ENCODE data around the gene PPP1R18.
"Not testable (repeated sequence)": the region's sequence is repeated elsewhere in the genome, so short reads cannot be mapped to it uniquely, and the experiment has no call there.

Gene PPP1R18

DNA sequence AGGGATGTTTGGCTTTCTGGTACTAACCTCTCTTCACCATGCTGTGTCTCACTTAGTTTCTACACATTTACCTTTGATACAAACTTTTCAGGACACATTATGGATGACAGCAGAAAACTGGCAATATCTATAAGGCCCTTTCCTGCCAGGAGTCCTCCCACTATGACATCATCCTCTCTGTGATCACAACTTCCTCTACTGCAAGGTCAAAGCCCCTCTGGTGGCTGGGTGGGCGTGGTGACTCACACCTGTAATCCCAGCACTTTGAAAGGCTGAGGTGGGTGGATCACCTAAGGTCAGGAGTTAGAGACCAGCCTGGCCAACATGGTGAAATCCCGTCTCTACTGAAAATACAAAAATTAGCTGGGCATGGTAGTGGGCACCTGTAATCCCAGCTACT lies 20.1 kb downstream of the PPP1R18 start:
- not testable (repeated sequence) for DNase-seq (ENCODE audit: low spot score)

DNA sequence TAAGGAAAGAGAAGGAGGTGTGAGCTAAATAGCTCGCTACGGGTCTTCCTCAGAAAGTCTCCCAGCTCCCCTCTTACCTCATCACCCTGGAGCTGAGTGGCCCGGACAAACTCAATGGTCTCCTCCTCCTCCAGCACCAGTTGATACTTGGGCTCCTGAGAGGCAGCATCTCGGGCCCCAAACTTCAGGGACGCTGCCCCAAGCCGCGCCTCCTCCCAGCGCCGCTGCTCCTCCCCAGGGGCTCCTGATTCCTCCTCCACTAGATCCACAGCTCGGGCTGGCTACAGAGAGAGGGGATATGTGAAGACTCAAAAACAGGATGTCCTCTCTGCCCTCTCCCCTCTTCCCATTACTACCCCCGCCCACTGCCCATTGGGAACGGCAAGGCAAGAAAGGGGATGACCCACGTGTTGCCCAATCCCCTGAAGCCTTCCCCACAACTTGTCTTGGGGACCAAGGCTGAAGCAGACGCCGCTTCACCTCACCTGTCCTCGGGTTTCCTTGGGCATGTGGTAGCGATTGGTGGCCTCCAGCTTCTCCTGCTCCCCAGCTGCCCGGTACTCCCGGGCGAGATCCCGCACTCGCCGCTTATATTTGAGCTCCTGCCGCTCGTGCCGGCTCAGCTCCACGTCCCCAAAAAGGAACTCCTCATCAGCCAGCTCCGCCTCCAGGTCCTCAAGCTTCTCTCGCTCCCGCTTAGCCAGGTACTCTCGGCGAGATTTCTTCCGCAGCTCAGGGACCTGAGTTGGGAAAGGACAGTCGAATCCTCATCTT lies 21.3 kb downstream of the PPP1R18 start:
- no peak for DNase-seq (ENCODE audit: low spot score)

DNA sequence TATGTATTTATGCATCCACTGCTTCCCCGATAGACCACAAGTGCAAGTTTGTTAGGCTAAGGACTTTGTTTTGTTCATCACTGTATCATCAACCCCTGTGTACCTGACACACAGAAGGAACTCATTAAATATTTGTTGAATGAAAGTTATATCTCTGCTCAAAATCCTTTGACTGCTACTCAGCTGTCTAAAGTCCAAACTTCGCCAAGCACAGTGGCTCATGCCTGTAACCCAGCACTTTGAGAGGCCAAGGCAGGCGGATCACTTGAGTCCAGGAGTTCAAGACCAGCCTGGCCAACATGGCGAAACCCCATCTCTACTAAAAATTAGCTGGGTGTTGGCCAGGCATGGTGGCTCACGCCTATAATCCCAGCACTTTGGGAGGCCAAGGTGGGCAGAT lies 28.5 kb downstream of the PPP1R18 start:
- not testable (repeated sequence) for DNase-seq (ENCODE audit: low spot score)

DNA sequence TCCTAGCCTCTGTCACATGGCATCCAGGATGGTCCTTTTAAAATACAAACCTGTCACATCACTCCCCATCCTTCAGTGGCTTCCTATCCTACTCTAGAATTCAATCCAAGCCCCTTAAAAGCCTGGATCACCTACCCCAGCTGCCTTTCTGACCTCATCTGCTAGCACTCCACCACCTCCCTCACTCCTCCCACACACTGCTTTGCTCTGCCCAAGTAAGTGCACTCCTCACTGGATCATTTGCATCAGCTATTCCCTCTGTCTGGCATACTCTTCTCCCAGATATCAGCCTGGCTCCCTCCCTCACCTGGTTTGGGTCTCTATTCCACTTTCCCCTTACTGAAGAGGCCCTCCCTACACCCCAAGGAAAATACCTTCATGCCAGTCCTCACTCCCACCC lies 29.0 kb downstream of the PPP1R18 start:
- DNase-seq (ENCODE audit: low spot score) = no peak

DNA sequence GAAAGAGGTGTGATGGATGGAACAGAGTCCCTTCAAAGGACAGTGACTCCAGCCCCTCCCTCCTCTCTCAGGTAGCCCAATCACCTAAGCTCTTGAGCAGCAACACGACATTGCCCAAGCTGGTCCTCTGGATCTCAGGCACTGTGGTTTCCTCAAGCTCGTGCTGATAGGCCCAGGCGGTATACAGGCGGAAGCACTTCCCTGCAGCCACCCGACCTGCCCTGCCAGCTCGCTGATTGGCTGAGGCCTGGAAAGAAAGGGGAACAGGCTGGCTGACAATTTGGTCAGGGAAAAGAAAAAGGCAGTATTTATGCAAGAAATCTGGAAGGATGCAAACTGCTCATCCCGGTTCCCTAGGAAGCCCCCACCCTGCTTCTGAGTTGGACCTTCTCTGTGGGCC lies 29.9 kb downstream of the PPP1R18 start:
- DNase-seq (ENCODE audit: low spot score) = no peak

DNA sequence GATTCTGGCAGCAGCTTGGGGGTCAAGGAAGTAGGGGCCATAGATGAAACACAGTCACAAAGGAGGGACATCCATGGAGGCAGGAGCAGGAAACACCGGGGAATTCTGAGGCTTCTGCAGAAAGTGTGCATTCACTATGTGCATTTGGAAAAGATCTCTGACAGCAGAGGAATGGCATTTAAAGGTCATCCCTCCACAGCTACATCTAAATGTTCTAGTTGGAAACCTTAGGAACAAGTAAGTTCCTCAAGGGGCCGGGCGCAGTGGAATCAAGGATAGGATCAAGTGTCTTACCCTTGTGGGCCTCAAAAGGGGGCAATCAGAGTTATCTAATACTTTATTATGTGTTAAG lies 30.7 kb downstream of the PPP1R18 start:
- no peak for DNase-seq (ENCODE audit: low spot score)

DNA sequence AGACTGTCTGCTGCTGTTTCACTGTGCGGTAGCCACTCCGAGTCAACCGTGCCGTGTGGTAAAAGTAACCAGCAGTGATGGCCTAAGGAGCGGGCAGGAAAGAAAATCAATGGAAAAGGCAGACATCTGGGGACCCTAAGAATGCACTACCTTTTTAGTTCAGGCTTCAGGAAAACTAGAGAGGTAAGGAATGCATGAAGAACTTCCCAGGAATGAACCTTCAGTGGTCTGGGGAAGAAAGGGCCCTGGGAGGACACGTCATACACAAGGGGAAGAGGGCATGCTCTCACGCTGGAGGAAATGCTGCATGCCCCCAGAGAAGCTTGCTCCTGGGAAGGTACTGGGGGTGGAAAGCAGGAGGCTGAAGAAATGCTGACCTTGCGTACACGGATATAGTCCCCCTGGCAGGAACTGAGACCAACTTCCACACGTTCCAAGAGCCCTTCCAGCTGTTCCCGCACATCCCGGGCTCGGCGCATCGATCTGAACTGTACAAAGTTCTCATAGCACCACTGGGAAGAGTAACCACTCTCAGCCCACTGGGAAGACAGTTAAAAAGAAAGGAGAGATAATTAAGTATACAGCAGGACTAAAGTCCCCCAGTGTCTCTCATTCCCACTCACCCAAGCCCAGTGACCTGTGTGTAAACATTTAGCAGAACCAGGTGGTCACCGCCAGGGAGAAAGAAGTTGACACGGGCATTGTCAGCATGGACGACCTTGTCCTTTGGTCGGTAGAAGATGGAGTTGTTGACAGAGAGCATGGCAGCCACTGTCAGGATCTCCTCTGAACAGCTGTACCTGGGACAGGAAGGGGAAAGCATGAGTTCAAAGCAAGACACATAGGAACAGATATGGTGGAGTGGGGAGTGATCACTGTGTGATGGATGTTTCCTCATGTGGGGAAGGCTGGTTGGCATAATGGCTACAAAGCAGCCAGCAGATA lies 31.4 kb downstream of the PPP1R18 start:
- DNase-seq (ENCODE audit: low spot score) = no peak

DNA sequence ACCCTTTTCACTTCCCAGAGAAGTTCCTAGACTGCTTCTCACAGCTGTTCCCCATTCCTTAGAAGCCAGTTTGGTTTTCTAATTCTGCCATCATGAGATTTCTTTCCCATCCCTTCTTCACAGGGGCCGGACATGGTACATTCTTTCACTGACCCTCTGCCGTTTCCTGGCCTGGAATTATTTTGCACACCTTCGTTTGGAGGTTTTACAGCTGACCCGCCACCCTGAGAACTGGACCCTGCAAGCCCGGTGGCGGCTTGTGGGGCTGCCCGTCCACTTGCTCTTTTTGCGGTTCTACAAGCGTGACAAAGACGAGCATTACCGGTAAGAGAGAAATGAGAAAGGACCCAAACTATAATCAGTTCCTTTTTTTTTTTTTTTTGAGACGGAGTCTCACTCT lies 35.3 kb downstream of the PPP1R18 start:
- DNase-seq (ENCODE audit: low spot score) = no peak

DNA sequence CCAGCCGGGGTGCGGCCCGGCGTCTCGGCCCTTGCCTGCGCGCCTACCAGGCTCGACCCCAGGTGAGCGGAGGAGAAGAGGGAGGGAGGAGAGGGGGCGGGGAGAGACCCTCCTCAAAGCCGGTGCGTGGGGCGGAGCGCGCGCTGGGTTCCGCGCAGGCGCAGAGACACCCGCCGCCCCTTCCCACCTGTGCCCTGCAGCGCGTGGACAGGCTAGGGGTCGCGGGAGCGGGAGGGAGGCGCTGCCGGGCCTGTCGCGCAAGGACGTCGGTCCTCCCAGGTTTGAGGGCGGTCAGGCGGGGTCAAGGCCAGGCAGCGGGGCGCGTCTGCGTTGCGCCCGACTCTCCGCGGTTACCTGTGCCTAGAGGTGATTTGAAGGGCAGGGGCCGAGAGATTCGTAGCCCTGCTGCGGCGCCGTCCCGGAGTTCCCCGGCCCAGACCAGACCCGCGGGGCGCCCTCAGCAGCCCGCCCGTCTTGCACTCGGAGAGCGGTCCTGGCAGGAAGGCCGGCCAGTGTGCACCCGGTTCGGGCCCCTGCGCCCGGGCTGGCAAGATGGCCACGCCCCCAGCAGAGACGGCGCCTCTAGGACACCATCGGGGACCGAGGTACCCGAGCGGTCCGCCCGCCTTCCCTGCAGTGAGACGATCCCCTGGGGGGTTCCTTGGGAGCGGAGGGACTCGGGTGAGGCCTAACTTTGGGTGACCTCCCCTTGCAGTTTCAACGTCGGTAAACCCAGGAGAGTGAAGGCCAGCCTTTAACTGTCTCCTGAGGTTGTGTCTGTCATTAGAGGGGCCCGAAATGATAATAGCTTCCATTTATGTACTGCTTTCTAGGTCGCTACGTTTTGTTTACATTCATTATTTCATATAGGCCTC lies 39.0 kb downstream of the PPP1R18 start:
- DNase-seq (ENCODE audit: low spot score) = no peak

DNA sequence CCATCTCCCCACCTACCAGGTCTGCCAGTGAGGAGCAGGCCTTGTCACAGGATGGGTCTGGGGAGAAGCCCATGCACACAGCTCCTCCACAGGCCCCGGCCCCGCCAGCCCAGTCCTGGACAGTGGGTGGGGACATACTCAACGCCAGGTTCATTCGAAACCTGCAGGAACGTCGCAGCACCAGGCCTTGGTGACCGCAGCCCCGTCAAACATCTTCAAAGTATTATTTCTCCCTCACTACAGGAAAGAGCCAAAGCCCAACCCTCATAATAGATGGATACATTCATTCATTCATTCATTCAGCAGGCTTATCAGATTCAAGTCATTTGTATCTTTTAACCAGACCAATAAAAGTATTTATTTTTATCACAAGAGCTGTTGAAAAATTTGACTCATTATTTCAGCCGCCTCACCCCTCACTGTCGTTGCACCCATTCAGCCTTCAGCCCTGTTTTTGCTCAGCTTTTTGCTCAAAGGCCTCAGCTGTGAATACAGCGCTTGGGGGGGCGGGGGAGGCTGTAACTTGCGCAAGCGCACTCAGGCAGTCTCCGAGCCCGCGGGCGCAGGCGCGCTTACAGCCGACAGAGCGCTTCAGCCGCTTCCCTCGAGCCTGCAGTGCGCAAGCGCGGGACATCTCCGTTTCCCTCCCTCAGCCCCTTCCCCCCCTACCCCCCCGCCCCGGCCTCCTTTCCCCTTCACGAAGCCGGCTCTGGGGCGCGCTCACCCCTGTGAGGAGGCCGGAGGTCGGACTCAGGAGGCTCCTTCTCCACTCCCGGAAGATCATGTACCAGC lies 39.8 kb downstream of the PPP1R18 start, which contains the start of gene C6orf136:
TSS of gene C6orf136 (plus strand) at position 684 of the 792 bp plus-strand sequence. CDS start at position 783, 99 bp downstream.
- peak; percentile 90 for DNase-seq (ENCODE audit: low spot score)

DNA sequence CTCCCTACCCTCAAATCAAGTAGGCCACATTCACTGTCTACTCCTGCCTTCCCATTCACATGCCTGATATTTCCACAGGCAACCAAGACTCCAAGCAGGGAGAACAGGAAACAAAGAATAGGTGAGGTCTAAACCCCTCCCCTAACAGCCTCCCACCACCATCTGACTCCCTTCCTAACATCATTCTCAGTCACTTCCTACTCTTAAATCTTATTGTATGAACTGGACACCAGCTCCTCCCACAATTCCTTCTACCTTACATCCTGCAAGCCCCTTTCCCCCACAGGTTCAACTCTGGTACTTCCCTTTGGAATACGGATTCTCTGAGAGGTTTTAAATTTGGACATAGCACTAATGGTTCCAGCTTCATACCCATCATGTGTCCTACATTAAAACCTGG lies 40.5 kb downstream of the PPP1R18 start:
- no peak for DNase-seq (ENCODE audit: low spot score)

DNA sequence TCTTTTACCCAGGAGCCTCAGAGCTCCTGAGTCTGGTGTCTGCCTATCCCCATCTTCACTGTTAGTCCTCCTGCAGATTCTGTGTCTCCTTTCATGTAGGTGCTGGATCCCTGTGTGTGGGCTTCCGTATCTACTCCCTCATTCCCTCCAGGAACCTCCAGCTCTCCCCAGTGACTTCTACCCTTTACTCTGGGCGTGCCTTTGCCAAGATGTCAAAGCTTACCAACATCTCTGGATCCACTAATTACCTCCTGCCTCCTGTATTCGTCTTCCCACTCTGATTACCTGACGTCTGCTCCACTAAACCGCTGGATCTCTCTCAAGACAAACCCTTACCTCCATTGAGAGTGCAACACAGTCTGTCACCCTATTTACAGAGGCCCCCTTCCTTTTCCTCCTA lies 41.7 kb downstream of the PPP1R18 start:
- DNase-seq (ENCODE audit: low spot score) = no peak

DNA sequence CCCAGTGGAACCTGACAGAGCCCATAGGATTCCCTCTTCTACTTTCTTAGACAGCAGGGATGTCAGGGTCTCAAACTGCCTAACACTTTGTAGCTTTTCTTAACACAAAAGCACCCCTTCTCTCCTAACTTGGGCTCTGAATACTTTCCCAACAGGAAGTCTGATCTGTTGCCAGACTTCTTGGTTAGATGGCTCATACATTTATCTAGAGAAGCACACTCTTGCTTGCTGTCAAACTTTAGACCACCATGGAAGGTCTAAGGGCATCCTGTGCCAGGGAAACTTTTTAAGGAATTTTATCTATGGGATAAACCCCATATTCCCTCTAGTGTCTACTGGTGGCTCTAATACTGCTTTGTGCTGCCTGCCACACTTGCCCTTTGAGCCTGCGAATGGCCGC lies 42.8 kb downstream of the PPP1R18 start:
- no peak for DNase-seq (ENCODE audit: low spot score)

DNA sequence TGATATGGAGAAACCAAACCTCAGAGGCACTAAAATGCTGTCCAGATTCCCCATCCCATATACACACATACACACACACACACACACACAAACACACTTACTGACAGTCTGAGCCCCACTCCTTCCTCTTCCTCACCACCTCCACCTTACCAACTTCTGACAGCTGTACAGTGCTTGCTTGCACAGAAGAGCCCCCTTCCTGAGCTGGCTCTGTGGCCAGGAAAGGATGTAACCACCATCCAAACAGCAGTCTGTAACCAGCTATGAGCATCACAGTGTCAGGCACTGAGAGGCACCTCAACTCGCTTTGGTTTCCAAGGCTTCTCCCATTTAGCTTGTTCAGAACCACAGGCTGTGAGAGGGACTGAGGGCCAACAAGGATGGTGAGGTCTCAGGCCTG lies 45.4 kb downstream of the PPP1R18 start:
- DNase-seq (ENCODE audit: low spot score) = no peak

DNA sequence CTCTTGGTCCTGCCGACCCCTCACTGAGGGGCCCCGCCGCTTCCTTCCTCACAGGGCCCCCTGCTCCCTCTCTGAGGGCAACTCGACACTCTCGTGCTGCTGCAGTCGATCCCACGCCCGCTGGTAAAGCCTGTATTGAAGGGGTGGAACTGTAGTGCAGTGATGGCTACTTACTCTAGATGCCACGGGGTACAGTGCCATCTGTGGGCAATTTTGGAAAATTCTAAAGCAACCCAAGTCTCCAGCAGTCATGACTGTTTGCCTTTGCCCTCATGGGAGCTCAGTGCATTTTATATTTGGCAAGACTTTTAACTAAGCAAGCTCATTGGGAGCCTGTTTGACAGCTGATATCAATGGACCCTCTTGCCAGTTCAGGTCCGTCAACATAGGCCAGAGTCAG lies 46.0 kb downstream of the PPP1R18 start:
- DNase-seq (ENCODE audit: low spot score) = no peak

DNA sequence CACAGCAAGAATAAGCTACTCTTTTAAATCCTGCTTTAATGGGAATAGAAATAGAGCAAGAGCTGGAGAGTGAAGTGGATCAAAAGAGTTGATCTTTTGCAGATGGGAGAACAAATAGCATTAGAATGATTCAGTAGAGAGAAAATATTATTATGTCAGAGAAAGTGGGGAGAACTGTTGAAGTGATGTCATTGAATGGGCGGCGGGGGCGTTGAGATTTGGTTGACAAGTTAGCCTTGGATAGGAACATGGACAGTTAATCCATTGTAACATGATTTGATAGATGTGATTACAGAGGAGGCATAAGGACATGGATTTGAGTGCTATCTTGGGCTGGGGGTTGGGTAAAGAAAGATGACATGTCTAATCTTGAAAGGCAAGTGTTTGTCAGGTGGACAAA lies 50.6 kb downstream of the PPP1R18 start:
- DNase-seq (ENCODE audit: low spot score) = no peak

DNA sequence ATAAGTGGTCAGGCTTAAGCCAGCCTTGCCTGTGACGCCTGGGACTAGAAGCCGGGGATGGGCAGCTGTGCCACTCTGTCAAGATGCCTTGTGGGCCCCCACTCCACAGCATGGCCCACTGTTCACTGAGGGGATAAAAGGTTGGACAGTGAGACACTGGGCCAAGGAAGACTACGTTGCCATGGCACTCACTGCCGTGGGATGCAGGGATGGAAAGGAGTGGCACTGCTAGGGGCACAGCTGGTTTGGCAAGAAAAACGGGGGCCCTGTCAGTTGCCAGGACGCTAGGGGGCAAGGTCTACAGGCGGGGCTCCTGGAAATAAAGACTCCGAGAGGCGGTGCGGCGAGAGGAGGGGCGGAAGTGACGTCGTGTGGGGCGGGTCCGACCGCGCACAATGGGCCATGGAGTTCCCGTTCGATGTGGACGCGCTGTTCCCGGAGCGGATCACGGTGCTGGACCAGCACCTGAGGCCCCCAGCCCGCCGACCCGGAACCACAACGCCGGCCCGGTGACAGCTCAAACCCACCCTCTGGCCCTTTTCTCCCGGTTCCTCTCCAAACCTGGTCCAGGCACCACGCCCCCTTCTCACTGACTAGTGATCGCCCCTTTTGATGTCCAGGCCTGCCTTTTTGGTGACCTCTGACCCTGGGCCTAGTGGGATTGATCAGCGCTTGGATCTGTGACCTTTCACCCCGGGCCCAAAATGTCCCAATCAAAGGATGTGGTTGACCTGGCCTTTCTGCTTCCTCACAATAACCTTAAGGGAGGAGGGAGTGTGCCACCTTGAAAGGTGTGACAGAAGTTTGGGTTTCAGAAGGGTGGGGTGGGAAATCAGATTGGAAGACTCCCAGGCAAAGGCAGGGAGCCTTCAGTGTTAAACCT lies 59.7 kb downstream of the PPP1R18 start, which contains the start of gene ATAT1:
TSS of gene ATAT1 (plus strand) at position 391 of the 883 bp plus-strand sequence.
- DNase-seq (ENCODE audit: low spot score) = peak; percentile 58
